ENCODE measurements around the gene PPP2R5A.

Gene PPP2R5A

GRCh38 chr1:212254853-212255363 lies 30.3 kb upstream of the PPP2R5A start:
- in situ Hi-C loops (cut with MboI; ENCODE audit: low pct_unique_long_range_greater_than_20kb, low sequenced_read_pairs, unreplicated experiment), result no loop called here
- TF ChIP-seq, protein P1, sequence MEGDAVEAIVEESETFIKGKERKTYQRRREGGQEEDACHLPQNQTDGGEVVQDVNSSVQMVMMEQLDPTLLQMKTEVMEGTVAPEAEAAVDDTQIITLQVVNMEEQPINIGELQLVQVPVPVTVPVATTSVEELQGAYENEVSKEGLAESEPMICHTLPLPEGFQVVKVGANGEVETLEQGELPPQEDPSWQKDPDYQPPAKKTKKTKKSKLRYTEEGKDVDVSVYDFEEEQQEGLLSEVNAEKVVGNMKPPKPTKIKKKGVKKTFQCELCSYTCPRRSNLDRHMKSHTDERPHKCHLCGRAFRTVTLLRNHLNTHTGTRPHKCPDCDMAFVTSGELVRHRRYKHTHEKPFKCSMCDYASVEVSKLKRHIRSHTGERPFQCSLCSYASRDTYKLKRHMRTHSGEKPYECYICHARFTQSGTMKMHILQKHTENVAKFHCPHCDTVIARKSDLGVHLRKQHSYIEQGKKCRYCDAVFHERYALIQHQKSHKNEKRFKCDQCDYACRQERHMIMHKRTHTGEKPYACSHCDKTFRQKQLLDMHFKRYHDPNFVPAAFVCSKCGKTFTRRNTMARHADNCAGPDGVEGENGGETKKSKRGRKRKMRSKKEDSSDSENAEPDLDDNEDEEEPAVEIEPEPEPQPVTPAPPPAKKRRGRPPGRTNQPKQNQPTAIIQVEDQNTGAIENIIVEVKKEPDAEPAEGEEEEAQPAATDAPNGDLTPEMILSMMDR (IDR thresholded peaks at IDR 0.05; ENCODE audit: extremely low read depth, insufficient read depth, missing control alignments), result no peak
- no peak for DNase-seq (ENCODE audit: low spot score)

- no peak for DNase-seq (ENCODE audit: low spot score)
- in situ Hi-C loops (cut with MboI; ENCODE audit: low pct_unique_long_range_greater_than_20kb, low sequenced_read_pairs, unreplicated experiment), result no loop called here
- TF ChIP-seq, protein P1 (IDR thresholded peaks at IDR 0.05; ENCODE audit: extremely low read depth, insufficient read depth, missing control alignments), result no peak
Measured at GRCh38 chr1:212255705-212256307, 29.4 kb upstream of the PPP2R5A start.

DNA sequence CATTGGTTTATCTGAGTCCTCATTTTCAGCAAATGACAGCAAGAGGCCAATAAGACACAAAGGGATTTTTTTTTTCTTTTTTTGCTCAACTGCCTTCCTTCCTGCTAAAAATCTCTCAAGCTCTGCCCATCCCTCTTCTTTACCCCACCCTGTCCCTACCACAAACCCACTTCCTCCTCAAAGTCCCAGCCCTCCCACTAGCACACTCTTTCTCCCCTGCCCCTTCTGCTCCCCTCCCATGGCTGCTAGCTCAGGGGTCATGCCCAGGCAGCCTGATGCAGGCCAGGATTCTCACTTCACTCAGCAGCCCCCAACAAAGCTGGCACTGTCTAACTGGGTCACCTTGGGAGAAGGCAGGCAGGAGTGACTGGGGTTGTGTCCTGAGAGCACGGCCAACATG lies 28.8 kb upstream of the PPP2R5A start:
- TF ChIP-seq, protein P1 (IDR thresholded peaks at IDR 0.05; ENCODE audit: extremely low read depth, insufficient read depth, missing control alignments), result no peak
- DNase-seq (ENCODE audit: low spot score), result no peak
- in situ Hi-C loops (cut with MboI; ENCODE audit: low pct_unique_long_range_greater_than_20kb, low sequenced_read_pairs, unreplicated experiment), result no loop called here

- in situ Hi-C loops (cut with MboI; ENCODE audit: low pct_unique_long_range_greater_than_20kb, low sequenced_read_pairs, unreplicated experiment), result no loop called here
- no peak for DNase-seq (ENCODE audit: low spot score)
- TF ChIP-seq, protein P1 (IDR thresholded peaks at IDR 0.05; ENCODE audit: extremely low read depth, insufficient read depth, missing control alignments), result no peak
Measured at GRCh38 chr1:212257157-212257556, 28.1 kb upstream of the PPP2R5A start.

DNA sequence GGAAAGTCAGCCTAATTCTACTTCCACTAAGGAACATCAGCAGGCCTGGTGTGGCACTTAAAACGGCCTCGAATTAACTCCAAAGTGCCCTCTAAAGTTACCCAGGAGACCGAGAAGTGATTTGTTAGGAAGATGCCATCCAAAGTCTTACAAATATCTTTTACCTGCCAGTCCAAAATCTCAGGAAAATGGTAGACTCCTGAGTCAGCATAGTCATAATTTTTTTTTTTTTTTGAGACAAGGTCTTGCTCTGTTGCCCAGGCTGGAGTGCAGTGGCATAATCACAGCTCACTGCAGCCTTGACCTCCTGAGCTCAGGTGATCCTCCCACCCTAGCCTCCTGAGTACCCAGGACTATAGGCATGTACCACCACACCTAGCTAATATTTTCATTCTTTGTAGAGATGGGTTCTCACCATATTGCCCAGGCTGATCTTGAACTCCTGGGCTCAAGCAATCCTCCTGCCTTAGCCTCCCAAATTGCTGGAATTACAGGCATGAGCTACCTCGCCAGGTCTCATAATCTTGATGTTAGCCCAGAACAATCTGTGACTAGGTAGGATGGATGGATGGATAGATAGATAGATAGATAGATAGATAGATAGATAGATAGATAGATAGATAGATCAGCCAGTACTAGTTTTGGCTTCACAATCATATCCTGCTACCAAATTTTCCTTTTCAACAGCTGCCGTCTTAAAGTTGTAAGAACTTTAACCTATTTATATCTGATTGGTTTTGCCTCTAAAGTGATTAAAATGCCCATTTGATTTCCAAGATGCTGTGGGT lies 25.3 kb upstream of the PPP2R5A start:
- DNase-seq (ENCODE audit: low spot score), result no peak

GRCh38 chr1:212260557-212261355 lies 24.5 kb upstream of the PPP2R5A start:
- TF ChIP-seq, protein P1 (IDR thresholded peaks at IDR 0.05; ENCODE audit: extremely low read depth, insufficient read depth, missing control alignments), result no peak
- in situ Hi-C loops (cut with MboI; ENCODE audit: low pct_unique_long_range_greater_than_20kb, low sequenced_read_pairs, unreplicated experiment), result no loop called here
- DNase-seq (ENCODE audit: low spot score), result no peak

More for the DNA sequence above, 25.3 kb upstream of the PPP2R5A start:
- TF ChIP-seq, protein P1 (IDR thresholded peaks at IDR 0.05; ENCODE audit: extremely low read depth, insufficient read depth, missing control alignments), result no peak
- in situ Hi-C loops (cut with MboI; ENCODE audit: low pct_unique_long_range_greater_than_20kb, low sequenced_read_pairs, unreplicated experiment), result no loop called here
